ENCODE results near the gene TATDN2.

TATDN2 gene

GRCh38 chr3:10288575-10288960, 40.3 kb downstream of the TATDN2 start:
- TF ChIP-seq CTCF (IDR thresholded peaks at IDR 0.05; ENCODE audit: low read depth, low read length) = no peak
- no peak for DNase-seq (ENCODE audit: low read depth, low spot score)
- in situ Hi-C loops (cut with HindIII; ENCODE audit: low sequenced_read_pairs) = no loop called here
- no peak overlapping the region for H3K4me3 ChIP-seq (ENCODE audit: low read depth, low read length)

- in situ Hi-C loops (cut with HindIII; ENCODE audit: low sequenced_read_pairs) = no loop called here
- no peak overlapping the region for H3K4me3 ChIP-seq (ENCODE audit: low read depth, low read length)
- no peak for DNase-seq (ENCODE audit: low read depth, low spot score)
- no peak for TF ChIP-seq CTCF (IDR thresholded peaks at IDR 0.05; ENCODE audit: low read depth, low read length)
Measured at GRCh38 chr3:10289077-10289476, 40.8 kb downstream of the TATDN2 start.

GRCh38 chr3:10289787-10290355, 41.6 kb downstream of the TATDN2 start:
- DNase-seq (ENCODE audit: low read depth, low spot score) = no peak
- H3K4me3 ChIP-seq (ENCODE audit: low read depth, low read length) = no peak overlapping the region
- in situ Hi-C loops (cut with HindIII; ENCODE audit: low sequenced_read_pairs) = no loop called here
- TF ChIP-seq CTCF (IDR thresholded peaks at IDR 0.05; ENCODE audit: low read depth, low read length) = no peak

GRCh38 chr3:10290481-10291176, 42.4 kb downstream of the TATDN2 start:
- no peak overlapping the region for H3K4me3 ChIP-seq (ENCODE audit: low read depth, low read length)
- in situ Hi-C loops (cut with HindIII; ENCODE audit: low sequenced_read_pairs) = no loop called here
- no peak for DNase-seq (ENCODE audit: low read depth, low spot score)
- TF ChIP-seq CTCF (IDR thresholded peaks at IDR 0.05; ENCODE audit: low read depth, low read length) = no peak

GRCh38 chr3:10291641-10292040, 43.4 kb downstream of the TATDN2 start:
- TF ChIP-seq CTCF (IDR thresholded peaks at IDR 0.05; ENCODE audit: low read depth, low read length) = no peak
- DNase-seq (ENCODE audit: low read depth, low spot score) = no peak
- in situ Hi-C loops (cut with HindIII; ENCODE audit: low sequenced_read_pairs) = no loop called here
- H3K4me3 ChIP-seq (ENCODE audit: low read depth, low read length) = no peak overlapping the region

GRCh38 chr3:10292505-10293419, 44.5 kb downstream of the TATDN2 start, which contains the start of gene GHRL:
GHRL (minus strand) TSS chr3:10292947; CDS start chr3:10290180, 2,767 bp downstream.
- no peak for TF ChIP-seq CTCF (IDR thresholded peaks at IDR 0.05; ENCODE audit: low read depth, low read length)
- in situ Hi-C loops (cut with HindIII; ENCODE audit: low sequenced_read_pairs) = no loop called here
- no peak for DNase-seq (ENCODE audit: low read depth, low spot score)
- H3K4me3 ChIP-seq (ENCODE audit: low read depth, low read length) = no peak within 1 kb of the TSS
